HG03064 (cell line): ENCODE results near the gene DNER.

Experiments used
- ATAC-seq: cut with Tn5 transposase; IDR thresholded peaks from one replicate; pipeline ENCODE4 v1.9.1; 2021; ENCODE audit warnings: low read depth; ENCODE audit not compliant: unreplicated experiment

Gene DNER

GRCh38 chr2:229673676-229674075, 40.7 kb downstream of the DNER start:
- no peak for ATAC-seq

GRCh38 chr2:229672021-229672420, 42.3 kb downstream of the DNER start:
- no peak for ATAC-seq

GRCh38 chr2:229669841-229670240, 44.5 kb downstream of the DNER start:
- no peak for ATAC-seq

GRCh38 chr2:229666811-229667210, 47.5 kb downstream of the DNER start:
- no peak for ATAC-seq

GRCh38 chr2:229665158-229665557, 49.2 kb downstream of the DNER start:
- ATAC-seq, result no peak

- ATAC-seq, result no peak
These were observed 52.9 kb downstream of the DNER start for GRCh38 chr2:229661478-229661877.

GRCh38 chr2:229660951-229661350, 53.4 kb downstream of the DNER start:
- ATAC-seq, result no peak

GRCh38 chr2:229660391-229660790, 54.0 kb downstream of the DNER start:
- no peak for ATAC-seq

- no peak for ATAC-seq
These were observed 56.4 kb downstream of the DNER start for GRCh38 chr2:229658004-229658403.

GRCh38 chr2:229654437-229654836, 59.9 kb downstream of the DNER start:
- ATAC-seq, result no peak

GRCh38 chr2:229653531-229653930, 60.8 kb downstream of the DNER start:
- no peak for ATAC-seq

- no peak for ATAC-seq
These were observed 61.6 kb downstream of the DNER start for GRCh38 chr2:229652796-229653195.

- no peak for ATAC-seq
These were observed 63.5 kb downstream of the DNER start for GRCh38 chr2:229650901-229651300.

GRCh38 chr2:229650059-229650458, 64.3 kb downstream of the DNER start:
- no peak for ATAC-seq

GRCh38 chr2:229646186-229646723, 68.1 kb downstream of the DNER start:
- ATAC-seq, result no peak

- no peak for ATAC-seq
These were observed 72.0 kb downstream of the DNER start for GRCh38 chr2:229642371-229642770.

GRCh38 chr2:229641676-229642075, 72.7 kb downstream of the DNER start:
- ATAC-seq, result no peak

GRCh38 chr2:229640636-229641035, 73.7 kb downstream of the DNER start:
- no peak for ATAC-seq

- no peak for ATAC-seq
These were observed 77.8 kb downstream of the DNER start for GRCh38 chr2:229636571-229636970.

GRCh38 chr2:229635371-229635680, 79.0 kb downstream of the DNER start:
- no peak for ATAC-seq

GRCh38 chr2:229634601-229635370, 79.6 kb downstream of the DNER start:
- ATAC-seq, result no peak

GRCh38 chr2:229633556-229633955, 80.8 kb downstream of the DNER start:
- no peak for ATAC-seq

GRCh38 chr2:229629039-229629438, 85.3 kb downstream of the DNER start:
- ATAC-seq, result no peak
